Activated T-helper 1 cell treated with Interleukin-2 at 50 U/mL for 16 hours (primary cell): ENCODE results near the gene JKAMP.

ENCODE experiments used
- DNase-seq: peaks from one replicate; pipeline ENCODE4 v3.0.0-alpha.2; 2020; ENCODE audit warnings: low read depth

JKAMP gene

DNA sequence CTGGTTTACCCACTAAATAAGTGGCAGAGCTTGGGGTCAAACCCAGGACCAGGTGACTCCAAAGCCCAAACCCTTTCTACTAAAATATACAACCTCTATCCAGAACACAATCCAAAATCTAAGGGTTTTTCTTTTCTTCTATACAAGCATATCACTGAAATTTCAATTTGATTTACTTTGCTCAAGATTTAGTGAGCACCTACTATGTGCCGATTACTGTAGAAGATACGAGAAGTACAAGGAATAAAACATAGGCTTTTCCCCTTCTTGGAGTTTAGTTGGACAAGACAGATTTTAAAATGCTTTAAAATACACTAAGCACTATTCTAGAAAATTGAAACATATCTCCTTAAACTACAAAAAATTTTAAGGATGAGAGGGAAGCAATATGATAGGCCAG lies 2.9 kb upstream of the JKAMP start:
- DNase-seq, result no peak

DNA sequence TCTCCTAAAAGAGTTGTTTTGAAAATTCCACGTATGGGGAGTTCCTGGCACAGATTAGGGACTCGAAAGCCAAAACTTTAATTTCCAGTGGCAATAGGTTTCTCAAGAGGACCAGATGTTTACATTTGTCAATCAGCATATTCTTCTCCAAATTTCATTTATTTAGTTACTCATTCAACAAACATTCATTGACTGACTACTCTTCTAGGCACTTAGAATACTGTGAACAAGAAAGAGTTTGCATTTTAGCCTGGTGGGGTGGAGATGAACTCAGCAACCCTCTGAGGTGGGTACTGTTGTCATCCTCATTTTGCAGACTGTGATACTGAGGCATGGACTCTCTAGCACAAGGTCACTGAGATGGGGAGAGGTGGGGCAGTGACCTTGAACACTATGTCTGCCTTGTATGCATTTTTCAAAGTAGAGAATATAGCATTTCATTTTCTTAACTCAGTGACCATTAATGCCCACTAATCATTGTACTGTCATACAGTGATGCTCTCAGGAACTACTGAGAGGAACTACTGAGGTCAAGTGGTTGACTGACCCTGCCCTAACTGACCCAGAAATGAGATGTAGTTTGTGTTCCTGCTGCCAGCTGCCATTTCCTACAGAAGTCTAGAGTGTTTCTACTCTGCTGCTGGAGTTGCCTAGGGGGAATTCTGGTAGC lies 2.3 kb upstream of the JKAMP start:
- no peak for DNase-seq

DNA sequence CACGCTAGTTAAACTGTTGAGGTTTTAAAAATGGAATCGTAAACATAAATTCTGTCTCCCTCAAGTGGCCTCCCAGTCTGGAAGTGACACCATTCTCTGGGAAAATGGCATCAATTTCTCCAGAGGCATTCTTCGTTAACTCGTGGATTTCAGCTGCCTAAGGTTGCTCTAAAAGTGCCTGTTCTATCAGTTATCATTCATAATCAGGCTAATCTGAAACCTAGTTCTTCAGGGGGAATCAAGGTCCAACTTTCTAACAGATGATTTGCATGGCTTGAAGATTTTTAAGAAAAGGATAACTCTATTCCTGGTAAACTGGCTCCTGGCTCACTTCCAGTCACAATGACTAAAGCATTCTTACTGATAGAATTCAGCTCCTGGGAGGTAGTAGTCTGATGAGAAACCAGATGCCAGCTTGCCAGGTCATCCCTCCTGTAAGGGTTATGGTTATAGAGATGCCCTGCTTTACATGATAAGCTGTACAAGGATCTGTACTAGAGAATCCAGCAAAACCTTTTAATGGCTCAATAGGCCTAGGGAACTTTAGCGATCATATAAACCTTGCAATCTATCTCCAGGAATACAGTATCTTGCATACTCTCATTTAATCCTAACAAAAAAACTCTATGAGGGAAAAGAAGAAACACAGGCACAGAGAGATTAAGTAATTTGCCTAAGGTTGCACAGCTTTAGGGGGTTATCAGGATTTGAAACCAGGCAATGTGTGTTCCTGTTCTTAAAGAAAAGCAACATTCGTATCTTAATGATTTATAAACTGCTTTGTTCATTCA lies 1.6 kb upstream of the JKAMP start:
- DNase-seq, result no peak

DNA sequence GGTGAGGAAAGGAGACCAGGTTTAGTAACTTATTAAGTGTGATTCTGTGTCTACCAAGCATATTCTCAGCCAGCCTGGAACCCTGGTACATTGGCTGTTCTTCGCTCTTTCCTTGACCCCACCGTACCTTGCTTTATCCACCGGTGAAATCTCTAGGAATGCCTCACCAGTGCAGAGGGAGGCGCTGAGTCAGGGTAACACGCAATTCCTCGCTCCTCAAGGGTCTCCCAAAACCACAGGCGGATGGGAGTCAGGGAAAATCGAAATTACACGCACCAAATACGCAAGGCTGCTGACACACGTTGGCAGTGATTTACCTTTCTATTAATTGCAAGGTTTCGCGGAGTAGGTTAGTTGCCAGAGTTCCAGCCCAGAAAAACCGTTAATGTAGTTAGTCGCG lies 954 bp upstream of the JKAMP start:
- DNase-seq, result no peak

DNA sequence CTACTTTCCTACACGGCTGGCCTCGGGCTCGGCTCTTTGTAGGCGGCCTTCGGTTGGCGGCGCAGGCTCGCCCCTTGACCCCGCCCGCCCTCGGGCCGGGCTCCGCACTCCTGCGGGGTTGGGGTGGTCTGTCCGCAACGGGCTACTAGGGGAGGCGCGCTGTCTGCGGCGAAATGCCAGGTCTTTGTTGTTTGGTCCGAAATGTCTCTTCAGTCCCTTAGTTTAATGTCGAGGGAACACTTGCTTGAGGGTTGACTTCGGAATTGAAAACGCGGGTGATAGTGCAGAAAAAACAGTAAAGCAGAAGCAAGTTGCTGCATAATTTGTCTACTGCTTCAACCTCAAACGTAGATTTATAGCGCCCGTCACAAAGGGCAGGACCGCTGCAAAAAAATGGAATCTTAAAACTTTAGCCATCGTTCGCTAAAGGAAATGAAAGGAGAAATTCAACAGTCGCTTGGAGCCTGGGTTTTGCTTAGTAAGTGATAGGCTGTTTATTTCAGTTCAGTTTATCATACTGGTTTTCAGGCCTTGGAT lies 390 bp downstream of the JKAMP start:
- DNase-seq, result no peak

DNA sequence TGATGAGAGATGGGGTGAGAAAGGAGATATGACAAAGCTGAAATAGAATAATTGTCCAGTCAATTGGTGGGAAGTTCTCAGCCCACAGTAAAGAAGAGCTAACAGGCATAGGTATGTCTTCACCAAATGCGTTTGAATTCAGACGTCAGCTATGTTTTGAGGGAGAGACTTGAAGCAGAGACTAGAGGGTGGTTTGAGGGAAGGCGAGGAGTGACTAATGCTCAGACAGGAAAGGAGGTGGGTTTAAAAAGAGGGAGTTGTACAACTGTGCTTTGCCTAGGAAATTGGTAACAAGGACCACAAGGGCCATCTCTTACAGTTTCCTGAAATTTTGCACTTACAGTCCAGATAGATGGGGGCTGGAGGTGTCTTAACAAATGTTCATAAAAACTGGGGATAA lies 6.4 kb downstream of the JKAMP start:
- no peak for DNase-seq

DNA sequence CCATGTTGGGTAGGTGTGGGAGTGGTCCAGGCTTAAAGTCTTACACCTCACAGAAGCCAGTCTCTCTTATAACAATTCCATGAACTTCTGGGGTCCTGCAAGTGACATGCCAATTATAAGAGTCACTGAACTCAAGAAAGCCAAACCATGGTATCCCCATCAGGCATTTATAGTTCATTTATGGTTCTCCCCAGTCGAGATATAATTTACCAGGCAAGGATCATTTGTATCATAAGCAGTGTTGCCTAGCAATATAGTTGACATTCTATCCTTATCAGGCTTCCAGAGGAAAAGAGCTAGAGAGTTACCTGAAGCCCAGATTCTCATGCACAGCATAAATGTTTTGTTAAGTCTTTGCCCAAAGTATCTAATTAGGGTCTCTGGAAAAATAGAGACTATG lies 8.1 kb downstream of the JKAMP start:
- DNase-seq, result no peak

DNA sequence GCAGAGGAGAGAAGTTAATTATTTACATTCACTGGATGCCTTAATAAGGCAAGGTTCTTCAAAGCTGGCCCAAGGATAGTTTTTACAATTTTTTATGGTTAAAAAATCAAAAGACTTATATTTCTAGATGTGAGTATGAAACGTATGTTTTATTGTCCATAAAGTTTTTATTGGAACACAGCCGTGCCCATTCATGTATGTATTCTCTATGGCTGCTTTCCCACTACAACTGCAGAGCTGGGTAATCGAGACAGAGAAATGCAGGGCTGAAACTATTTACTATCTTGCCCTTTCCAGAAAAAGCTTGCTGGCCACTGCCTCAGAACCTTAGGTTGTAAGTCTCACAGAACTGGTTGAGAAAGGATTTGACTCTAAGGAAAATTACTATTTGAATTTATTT lies 16.4 kb downstream of the JKAMP start:
- DNase-seq, result no peak

DNA sequence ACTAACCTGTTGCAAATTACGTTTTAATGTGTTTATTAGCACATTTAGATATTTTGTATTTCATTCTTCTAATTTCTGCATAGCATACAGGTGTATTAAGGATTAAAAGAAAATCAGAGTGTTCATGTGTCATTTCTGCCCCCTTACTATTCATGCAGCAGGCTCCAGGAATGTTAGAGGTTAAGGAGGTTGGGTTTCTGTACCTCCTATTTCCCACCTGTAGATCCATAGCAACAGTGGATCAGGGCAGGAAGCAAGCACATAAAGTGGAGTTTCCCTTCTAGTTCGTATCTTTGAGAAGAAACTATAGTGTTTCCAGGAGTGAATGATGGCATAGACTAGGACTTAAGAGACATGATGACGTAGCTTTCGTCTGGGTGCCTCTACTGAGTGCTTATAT lies 18.9 kb downstream of the JKAMP start:
- no peak for DNase-seq

DNA sequence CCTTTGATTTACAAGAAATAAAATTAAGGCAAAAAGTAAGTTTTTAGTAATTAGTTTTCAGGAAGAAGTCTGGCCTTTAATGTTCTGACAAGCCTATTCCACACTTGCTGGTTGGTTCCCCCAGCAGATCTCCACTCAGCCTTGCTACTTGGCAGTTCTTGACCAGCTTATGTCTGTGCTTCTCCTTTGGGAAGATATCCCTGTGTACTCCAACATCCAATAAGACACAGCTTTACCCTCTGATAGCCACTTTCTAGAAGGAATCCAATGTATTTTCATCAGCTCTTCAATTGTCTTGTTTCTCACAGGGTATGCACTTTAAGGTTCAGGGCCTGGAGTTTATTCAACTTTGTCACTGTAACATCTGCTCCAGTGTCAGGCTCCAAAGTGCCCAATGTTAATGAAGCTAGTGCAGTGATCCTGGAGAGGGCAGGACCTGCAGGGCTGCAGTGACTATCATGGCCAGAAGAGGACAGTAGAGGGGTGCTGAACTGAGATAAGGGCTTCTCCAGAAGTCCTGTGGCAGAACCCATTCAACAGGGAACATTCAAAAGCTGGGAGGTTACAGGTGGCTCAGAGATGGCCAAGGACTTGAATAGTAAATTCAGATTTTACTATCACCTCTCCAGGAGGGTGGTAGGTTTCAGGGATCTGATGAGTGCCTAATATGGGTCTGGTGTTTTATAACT lies 22.9 kb downstream of the JKAMP start:
- no peak for DNase-seq

DNA sequence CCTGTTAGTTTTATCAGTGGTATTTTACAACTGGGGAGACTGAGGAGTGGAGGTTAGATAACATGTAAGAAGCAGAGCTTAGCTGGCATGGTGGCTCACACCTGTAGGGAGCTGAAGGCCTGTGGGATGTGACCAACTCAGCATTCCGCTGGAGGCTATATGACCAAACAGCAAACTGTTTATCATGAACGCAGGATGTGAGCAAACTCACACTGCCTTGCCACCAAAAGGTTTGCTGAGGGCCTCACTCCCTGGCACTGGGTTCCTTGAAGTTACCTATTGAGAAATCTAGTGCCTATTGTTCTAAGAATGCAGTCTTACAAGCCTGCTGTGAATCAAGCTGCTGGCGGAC lies 23.4 kb downstream of the JKAMP start:
- no peak for DNase-seq

DNA sequence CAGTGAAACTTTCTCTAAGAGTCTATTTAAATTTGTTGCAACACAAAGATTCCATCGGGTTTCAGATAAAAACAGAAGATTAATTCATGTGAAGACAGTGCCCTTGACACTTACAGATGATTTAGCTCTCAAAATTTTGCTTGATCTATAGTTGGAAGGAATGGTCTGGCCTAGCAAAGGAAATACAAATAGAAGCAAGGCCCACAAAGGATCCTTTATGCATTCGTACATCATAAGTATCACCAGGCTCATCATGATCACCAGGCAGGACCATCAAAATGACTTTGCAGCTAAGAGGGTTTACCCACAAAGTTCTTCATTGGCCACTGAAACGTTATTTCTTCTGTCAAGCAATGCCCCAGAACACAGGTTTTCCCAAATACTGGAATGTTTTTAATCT lies 24.8 kb downstream of the JKAMP start:
- no peak for DNase-seq

DNA sequence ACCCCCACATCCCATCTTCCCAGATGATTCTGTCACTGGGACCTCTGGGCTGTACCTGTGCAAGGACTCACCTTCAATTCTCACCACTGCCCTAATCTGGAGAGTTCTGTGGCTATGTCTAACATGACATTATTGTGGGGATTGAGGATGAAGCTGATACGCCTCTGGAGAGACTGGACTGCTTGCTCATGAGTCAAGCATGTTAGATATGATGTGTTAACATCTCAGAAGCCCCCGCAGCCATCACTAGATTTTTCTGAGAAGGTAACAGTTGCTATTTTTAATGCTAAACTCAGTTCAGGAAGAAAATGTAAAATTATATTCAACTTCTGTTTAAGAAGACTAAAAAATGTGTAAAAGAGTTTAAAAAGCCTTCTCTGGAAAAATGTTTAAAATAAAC lies 25.7 kb downstream of the JKAMP start:
- no peak for DNase-seq

DNA sequence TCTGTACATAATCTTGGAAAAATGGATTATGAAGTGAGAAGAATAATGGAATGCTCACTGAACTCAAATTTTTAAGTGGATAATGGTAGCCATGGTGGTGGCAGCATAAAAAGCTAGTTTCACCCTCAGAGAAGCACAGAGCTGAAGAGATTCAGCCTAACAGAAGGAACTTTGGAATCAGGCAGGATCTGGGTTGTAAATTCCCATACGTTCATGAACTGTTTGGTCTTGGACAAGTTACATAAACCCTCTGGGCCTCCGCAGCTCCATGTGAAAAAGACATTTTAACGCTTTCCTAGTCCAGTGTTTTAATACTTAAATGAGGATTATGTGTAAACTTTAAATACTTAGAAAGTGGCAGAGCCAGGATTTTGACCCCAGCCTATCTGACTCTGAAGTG lies 26.6 kb downstream of the JKAMP start:
- no peak for DNase-seq

DNA sequence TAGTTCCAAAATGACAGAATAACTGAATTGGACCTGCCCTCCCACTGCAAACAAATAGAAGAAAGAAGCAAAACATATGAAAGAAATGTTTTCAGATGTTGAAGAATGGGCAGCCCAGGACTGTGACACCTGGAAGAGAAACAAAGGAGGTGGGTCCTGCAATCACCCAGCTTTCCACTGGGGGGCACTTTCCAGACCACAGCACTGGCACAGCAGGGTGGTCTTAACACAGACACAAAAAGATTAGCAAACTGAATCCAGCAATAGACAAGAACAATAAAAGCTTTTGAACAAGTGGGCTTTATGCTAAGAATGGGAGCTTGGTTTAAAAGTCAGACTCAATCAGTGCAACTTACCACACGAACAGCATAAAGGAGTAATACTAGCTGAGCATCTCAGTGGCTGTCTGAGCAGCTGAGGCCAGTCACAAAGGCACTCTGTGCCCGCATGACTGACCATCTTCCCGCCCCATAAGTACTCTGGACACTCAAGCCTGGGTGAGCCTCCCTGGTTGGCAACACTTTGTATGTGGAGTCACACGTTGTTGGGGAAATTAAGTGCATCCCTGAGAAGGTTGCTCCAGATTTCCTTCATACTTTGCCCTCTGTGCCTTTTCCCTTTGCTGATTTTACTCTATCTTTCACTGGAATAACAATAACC lies 27.7 kb downstream of the JKAMP start:
- DNase-seq, result no peak

DNA sequence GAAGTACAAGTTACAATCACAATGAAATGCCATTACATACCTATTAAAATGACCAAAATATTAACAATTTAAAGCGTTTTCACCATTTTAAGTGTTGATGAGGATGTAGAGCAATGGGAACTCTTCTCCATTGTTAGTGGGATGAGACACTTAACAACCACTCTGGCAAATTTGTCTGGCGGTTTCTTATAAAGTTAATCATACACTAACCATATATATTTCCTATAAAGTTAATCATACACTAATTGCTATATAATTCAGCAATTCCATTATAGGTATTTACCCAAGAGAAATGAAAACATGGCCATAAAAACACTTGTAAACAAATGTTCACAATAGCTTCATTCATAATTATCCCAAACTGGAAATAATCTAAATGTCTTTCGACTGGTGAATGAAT lies 35.9 kb downstream of the JKAMP start:
- no peak for DNase-seq

DNA sequence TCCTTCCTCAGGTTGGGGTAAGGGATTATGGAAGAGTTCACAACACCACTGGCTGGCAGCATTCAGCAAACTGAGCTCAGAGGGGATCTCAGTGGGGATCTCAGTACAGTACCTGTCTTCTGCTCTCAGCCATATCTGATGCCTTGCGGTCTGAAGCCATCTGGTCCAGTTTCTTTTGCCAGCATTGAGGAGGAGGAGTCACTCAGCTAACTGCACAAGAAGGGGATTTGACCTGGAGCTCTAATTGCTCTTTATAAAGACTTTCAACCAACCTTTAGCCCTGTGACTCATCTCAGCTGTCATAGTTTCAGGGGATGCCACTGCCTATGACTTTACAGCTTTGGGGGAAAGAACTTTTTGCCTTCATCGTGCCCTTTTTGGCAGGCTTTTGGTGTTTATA lies 44.9 kb downstream of the JKAMP start:
- no peak for DNase-seq

DNA sequence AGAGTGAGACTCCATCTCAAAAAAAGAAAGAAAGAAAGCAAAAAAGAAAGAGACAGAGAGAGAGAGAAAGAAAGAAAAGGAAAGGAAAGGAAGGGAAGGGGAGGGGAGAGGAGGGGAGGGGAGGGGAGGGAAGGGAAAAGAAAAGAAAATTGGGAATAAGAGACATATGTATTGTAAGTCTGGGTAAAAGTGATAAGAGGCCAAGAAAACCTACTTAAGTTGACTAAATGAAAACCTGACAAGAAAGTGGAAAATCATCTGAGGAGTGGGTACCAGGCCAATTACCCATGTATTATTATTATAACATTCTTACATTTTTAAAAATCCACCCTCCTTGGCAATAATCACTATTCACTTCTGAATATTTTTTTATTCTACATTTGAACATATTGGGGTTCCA lies 46.0 kb downstream of the JKAMP start:
- no peak for DNase-seq

DNA sequence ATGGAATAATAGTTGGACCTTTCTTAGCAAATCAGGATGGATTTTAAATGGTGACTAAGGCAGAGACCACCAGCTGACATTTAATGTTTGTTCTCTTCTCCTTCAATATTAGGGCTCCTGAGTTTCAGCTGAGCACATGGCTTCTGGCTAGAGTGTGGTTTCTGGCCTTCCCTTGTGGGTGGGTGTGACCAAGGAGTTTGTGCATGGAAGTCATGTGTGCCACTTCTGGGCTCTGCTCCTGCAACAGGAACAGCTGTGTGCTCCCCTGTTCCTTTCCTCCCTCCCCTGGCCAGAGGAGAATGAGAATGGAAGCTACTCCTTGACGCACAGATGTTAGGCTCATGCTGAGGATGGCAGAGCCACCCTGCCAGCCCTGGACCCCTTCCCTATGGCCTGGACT lies 48.1 kb downstream of the JKAMP start:
- no peak for DNase-seq

DNA sequence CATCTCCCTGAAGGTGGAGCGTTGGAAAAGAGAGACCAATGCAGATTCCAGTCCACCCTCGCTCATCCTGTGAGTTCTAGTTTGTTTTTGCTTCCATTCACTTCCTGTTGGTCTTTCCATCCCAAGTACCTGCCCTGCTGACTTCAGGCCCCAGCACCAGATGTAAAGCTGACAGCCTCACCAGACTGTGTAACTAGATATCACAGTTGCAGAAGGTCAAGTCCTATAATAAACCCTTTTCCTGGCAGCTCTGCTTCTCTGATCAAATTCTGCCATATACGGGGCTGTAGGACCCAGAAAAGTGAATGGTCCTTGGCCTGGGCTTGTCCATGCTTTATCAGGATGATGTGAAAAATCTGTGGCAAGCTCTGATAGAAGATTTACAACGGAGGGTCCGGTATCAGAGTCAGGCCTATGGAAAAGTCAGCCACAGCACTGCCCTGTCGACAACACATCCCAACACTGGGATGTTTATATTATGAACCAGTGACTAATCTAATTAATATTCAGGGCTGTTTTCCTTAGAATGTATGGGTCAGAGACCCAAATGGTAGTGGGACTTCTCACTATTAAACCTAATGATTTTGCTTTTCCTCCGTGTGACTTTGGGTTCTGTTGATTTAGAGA lies 50.2 kb downstream of the JKAMP start:
- no peak for DNase-seq

DNA sequence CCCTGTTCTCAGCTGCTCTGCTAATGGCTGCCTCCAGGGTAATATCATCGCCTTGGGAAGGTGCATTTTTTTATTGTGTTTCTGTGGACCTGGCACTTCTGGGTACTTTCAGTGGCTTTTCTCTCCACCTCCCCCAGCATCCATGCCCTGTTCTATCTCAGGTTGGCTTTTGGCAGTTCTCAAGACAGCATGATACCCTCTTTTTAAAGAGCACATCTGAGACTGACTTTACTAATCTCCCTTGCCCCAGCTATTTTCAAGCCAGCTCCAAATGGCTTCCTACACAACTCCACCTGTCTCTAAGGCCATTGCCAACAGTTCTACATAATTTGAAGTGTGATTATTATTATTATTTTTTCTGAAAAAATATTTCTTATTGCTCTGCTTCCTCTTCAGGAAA lies 53.2 kb downstream of the JKAMP start:
- DNase-seq, result no peak

DNA sequence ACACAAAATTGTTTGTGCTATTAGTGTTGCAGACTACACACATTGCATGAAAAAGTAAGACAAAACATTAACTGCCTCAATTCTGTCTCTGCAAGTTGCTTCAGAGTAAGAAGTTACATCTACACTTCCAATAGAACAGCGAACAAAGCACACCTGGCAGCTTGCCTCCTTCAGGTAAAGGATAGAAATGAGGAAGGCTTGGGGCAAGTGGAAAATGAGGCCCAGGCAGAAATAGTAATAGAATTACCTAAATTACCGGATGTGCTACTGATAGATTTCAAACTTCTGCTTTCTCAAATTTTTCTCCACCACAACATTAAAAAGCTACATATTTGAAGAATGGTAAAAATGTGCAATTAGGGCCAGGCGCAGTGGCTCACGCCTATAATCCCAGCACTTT lies 54.6 kb downstream of the JKAMP start:
- no peak for DNase-seq
